Vagina (tissue), 2 donors: Measurements from ENCODE around the gene SMPX. TPM values are rescaled to one million over a fixed set of nuclear protein-coding genes. Genes with fewer than 3 reads are reported as not detected.
"Not testable (repeated sequence)": the region's sequence is repeated elsewhere in the genome, so short reads cannot be mapped to it uniquely, and the experiment has no call there.

Experiments
- DNase-seq, 2 donors: peaks; one replicate each; pipeline ENCODE4 v3.0.0-alpha.2; 2017; ENCODE audit errors: extremely low spot score in 2 of 2
- H3K27ac ChIP-seq: fragments of 200-600 bp; sonication (generic); one replicate; pipeline ENCODE4 v1.5.1; 2019
- H3K27me3 ChIP-seq: fragments of 200-600 bp; sonication (generic); one replicate; pipeline ENCODE4 v1.5.1; 2019
- H3K36me3 ChIP-seq, 2 donors: fragments of 200-600 bp; sonication (generic); one replicate each; pipeline ENCODE4 v1.5.1; 2017 to 2019
- H3K4me1 ChIP-seq: fragments of 200-600 bp; sonication (generic); one replicate; pipeline ENCODE4 v1.5.1; 2019
- H3K4me3 ChIP-seq, 2 donors: fragments of 200-600 bp; sonication (generic); 1 replicate in 1 of 2; 2 replicates in 1 of 2; pipeline ENCODE4 v1.5.1; 2016 to 2019
- H3K9me3 ChIP-seq: fragments of 200-600 bp; sonication (generic); one replicate; pipeline ENCODE4 v1.5.1; 2019
- POLR2A ChIP-seq, 2 donors: fragments of 450-650 bp; IDR thresholded peaks; one replicate each; pipeline ENCODE4 v1.6.1; 2017; ENCODE audit warnings: antibody characterized with exemption in 2 of 2, mild to moderate bottlenecking in 2 of 2, moderate library complexity in 2 of 2
- POLR2AphosphoS5 ChIP-seq, 2 donors: sonication (generic); formaldehyde crosslinking; IDR thresholded peaks; one replicate each; pipeline ENCODE4 v1.9.0; 2017; ENCODE audit warnings: antibody characterized with exemption in 2 of 2, mild to moderate bottlenecking in 2 of 2, low read depth in 1 of 2; ENCODE audit not compliant: insufficient read depth in 1 of 2
- intact Hi-C: fragments of 100-400 bp; cut with DNase I; formaldehyde crosslinking; loops from one replicate; pipeline ENCODE4 v1.15.1; 2023
- total RNA-seq: library from RNA; depleted of rRNA; stranded (reverse); fragments of >200 nt; gene quantifications from one replicate; pipeline ENCODE4 v1.2.3, GENCODE V29; 2016
- TF ChIP-seq, protein P1 (sequence below), 3 experiments: fragments of 450-650 bp in 2 of 3; fragments of 200-600 bp in 1 of 3; sonication (generic) in 1 of 3; IDR thresholded peaks; one replicate each; pipeline ENCODE4 v1.5.1; 2017 to 2019; ENCODE audit warnings: antibody characterized with exemption in 3 of 3, mild to moderate bottlenecking in 2 of 3, moderate library complexity in 2 of 3

Gene SMPX
- total RNA-seq, 1 donor from 2014 or later, result not detected

DNA sequence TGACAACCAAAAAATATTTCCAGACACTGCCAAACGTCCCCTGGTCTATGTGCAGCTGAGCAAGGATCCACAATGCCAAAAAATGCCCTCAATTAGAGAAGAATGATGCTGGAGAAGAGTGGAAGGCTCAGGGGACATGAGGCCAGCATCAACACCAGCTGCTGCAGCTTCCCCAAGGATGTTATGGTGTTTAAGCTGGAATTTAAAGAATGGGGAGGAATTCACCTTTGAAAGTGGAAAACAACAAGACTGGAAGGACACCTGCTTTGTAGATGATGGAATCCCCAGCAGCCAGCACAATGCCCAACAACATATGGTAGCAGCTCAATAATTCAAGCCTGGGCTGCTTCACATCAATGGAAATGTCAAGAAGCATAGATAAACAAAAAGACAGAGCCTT, 20.3 kb upstream of the SMPX start:
- Histone ChIP-seq H3K4me1 (no peaks in the 10 kb centered on the region), H3K36me3 (no peaks in the 10 kb centered on the region), H3K9me3 (no peaks in the 10 kb centered on the region), H3K4me3 (no peak overlapping the region), H3K27ac (no peak overlapping the region), H3K27me3 (no peaks in the 10 kb centered on the region)
- DNase-seq, result no peak
- intact Hi-C loops, result no loop called here
- TF ChIP-seq, protein P1, sequence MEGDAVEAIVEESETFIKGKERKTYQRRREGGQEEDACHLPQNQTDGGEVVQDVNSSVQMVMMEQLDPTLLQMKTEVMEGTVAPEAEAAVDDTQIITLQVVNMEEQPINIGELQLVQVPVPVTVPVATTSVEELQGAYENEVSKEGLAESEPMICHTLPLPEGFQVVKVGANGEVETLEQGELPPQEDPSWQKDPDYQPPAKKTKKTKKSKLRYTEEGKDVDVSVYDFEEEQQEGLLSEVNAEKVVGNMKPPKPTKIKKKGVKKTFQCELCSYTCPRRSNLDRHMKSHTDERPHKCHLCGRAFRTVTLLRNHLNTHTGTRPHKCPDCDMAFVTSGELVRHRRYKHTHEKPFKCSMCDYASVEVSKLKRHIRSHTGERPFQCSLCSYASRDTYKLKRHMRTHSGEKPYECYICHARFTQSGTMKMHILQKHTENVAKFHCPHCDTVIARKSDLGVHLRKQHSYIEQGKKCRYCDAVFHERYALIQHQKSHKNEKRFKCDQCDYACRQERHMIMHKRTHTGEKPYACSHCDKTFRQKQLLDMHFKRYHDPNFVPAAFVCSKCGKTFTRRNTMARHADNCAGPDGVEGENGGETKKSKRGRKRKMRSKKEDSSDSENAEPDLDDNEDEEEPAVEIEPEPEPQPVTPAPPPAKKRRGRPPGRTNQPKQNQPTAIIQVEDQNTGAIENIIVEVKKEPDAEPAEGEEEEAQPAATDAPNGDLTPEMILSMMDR (IDR thresholded peaks at IDR 0.05), result no peak
- TF ChIP-seq POLR2AphosphoS5 (IDR thresholded peaks at IDR 0.05; ENCODE audit: insufficient read depth in 1 of 2, low read depth in 1 of 2) (no peak), POLR2A (IDR thresholded peaks at IDR 0.05) (no peak)

DNA sequence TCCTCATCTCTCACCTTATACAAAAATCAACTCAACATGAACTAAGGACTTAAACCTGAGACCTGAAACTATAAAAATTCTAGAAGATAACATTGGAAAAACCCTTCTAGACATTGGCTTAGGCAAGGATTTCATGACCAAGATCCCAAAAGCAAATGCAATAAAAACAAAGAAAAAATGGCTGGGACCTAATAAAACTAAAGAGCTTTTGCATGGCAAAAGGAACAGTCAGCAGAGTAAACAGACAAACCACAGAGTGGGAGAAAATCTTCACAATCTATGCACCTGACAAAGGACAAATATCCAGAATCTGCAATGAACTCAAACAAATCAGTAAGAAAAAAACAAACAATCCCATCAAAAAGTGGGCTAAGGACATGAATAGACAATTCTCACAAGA, 17.2 kb upstream of the SMPX start:
- H3K4me1 ChIP-seq, intact Hi-C loops, DNase-seq: not testable (repeated sequence)

DNA sequence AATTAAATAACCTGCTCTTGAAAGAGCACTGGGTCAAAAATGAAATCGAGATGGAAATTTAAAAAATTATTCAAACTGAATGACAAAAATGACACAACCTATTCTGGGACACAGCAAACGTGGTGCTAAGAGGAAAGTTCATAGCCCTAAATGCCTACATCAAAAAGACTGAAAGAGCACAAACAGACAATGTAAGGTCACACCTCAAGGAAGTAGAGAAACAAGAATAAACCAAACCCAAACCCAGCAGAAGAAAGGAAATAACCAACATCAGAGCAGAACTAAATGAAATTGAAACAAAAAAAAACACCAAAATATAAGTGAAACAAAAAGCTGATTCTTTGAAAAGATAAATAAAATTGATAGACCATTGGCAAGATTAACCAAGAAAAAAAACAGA, 15.1 kb upstream of the SMPX start:
- intact Hi-C loops, result not testable (repeated sequence)

More for the DNA sequence above, 17.2 kb upstream of the SMPX start:
- H3K4me3 ChIP-seq, H3K27me3 ChIP-seq, H3K9me3 ChIP-seq, H3K27ac ChIP-seq, H3K36me3 ChIP-seq: not testable (repeated sequence)

DNA sequence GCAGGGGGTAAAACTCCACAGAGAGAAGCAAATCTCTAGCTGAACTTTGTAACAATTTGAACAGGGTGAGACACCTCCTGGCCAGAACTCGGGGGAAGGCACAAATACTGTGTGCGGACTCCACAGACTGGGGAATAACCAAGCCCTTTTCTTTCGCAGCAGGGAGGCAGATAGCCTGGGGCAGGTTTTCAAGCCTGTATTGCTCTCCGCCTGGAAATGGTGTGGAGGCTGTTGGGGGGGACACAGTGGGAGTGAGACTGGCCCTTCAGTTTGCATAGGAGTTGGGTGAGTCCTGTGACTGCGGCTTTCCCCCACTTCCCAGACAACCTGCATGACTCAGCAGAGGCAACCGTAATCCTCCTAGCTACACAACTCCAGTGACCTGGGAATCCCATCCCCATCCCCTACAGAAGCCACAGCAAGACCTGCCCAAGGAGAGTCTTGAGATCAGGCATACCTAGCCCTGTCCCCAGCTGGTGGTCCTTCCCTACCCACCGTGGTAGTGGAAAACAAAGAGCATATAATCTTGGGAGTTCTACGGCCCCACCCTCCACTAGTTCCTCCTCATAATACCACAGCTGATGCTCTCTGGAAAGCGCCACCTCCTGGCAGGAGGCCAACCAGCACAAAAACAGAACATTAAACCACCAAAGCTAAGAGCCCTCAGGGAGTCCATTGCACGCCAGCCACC, 12.9 kb upstream of the SMPX start:
- Histone ChIP-seq H3K9me3 (no peaks in the 10 kb centered on the region), H3K27me3 (no peaks in the 10 kb centered on the region), H3K4me3 (no peak overlapping the region), H3K4me1 (no peaks in the 10 kb centered on the region), H3K27ac (no peak overlapping the region), H3K36me3 (no peaks in the 10 kb centered on the region)
- intact Hi-C loops, result no loop called here
- no peak for TF ChIP-seq POLR2AphosphoS5 (IDR thresholded peaks at IDR 0.05; ENCODE audit: insufficient read depth in 1 of 2, low read depth in 1 of 2)
- TF ChIP-seq, protein P1 (IDR thresholded peaks at IDR 0.05), result no peak
- no peak for TF ChIP-seq POLR2A (IDR thresholded peaks at IDR 0.05)
- DNase-seq, result no peak

More for the DNA sequence above, 15.1 kb upstream of the SMPX start:
- not testable (repeated sequence) for H3K27ac ChIP-seq, H3K27me3 ChIP-seq, H3K9me3 ChIP-seq, H3K36me3 ChIP-seq, H3K4me1 ChIP-seq, DNase-seq, H3K4me3 ChIP-seq

DNA sequence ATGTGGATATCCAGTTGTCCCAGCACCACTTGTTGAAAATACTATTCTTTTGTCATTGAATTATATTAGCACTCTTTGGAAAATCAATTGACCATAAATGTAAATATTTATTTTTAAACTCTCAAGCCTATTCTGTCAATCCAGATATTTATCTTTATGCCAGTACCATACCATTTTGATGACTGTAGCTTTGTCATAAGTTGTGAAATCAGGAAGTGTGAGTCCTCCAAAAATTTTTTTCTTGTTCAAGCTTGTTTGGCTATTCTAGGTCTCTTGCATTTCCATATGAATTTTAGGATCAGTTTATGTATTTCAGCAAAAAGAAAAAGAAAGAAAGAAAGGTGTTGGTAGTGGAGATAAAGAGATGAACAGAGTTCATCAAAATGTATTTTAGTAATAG, 8.2 kb upstream of the SMPX start:
- no peaks in the 10 kb centered on the region for H3K4me1 ChIP-seq

DNA sequence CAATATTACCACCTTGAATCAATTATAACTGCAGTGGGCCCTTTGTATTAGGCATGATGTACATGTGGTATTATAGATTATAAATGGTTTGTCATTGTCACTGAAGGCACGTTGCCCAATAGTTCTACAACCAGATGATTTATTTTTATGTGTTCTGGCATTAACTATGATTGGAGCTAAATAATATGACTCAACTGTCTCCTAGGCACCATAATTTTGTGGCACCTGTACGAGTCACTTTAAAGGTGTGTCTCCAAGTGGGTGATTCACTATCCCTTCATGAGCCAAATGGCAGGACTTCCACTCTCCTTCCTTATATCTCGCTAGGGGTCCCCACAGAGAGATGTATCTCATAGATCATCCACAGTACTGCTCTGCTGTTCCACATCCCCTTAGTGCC, 6.1 kb upstream of the SMPX start:
- DNase-seq, result no peak
- TF ChIP-seq POLR2A (IDR thresholded peaks at IDR 0.05) (no peak), POLR2AphosphoS5 (IDR thresholded peaks at IDR 0.05; ENCODE audit: insufficient read depth in 1 of 2, low read depth in 1 of 2) (no peak)
- TF ChIP-seq, protein P1 (IDR thresholded peaks at IDR 0.05), result no peak
- no peaks in the 10 kb centered on the region for H3K9me3 ChIP-seq
- H3K4me3 ChIP-seq, result no peak overlapping the region
- H3K27ac ChIP-seq, result no peak overlapping the region
- no peaks in the 10 kb centered on the region for H3K4me1 ChIP-seq
- intact Hi-C loops, result no loop called here
- no peaks in the 10 kb centered on the region for H3K36me3 ChIP-seq
- no peaks in the 10 kb centered on the region for H3K27me3 ChIP-seq

More for the DNA sequence above, 8.2 kb upstream of the SMPX start:
- intact Hi-C loops, result no loop called here
- no peak overlapping the region for H3K4me3 ChIP-seq
- no peak overlapping the region for H3K27ac ChIP-seq
- no peaks in the 10 kb centered on the region for H3K27me3 ChIP-seq
- DNase-seq, result no peak
- no peaks in the 10 kb centered on the region for H3K36me3 ChIP-seq
- TF ChIP-seq POLR2A (IDR thresholded peaks at IDR 0.05) (no peak), POLR2AphosphoS5 (IDR thresholded peaks at IDR 0.05; ENCODE audit: insufficient read depth in 1 of 2, low read depth in 1 of 2) (no peak)
- TF ChIP-seq, protein P1 (IDR thresholded peaks at IDR 0.05), result no peak
- no peaks in the 10 kb centered on the region for H3K9me3 ChIP-seq
